Effector memory CD4-positive, alpha-beta T cell (primary cell): ENCODE data around the gene NOSIP.
A peak's percentile ranks its signal among the peaks of the same experiment; 100 is the strongest.

Experiments used
- DNase-seq, 3 donors: peaks; one replicate each; pipeline ENCODE4 v3.0.0-alpha.2; 2020
- H3K27ac ChIP-seq: 2 replicates; pipeline ENCODE4 v1.7.0; 2013; ENCODE audit warnings: mild to moderate bottlenecking, low read length, moderate library complexity; ENCODE audit not compliant: insufficient read depth, poor library complexity, severe bottlenecking
- H3K27me3 ChIP-seq: replicated peaks from 2 replicates; pipeline ENCODE4 v1.7.0; 2013; ENCODE audit warnings: mild to moderate bottlenecking, low read length; ENCODE audit not compliant: insufficient read depth, control insufficient read depth, poor library complexity, severe bottlenecking
- H3K36me3 ChIP-seq: 2 replicates; pipeline ENCODE4 v1.7.0; 2013; ENCODE audit warnings: mild to moderate bottlenecking, low read length, moderate library complexity; ENCODE audit not compliant: control insufficient read depth, insufficient read depth
- H3K4me1 ChIP-seq: 2 replicates; pipeline ENCODE4 v1.7.0; 2013; ENCODE audit warnings: low read length, mild to moderate bottlenecking; ENCODE audit not compliant: control insufficient read depth, insufficient read depth, poor library complexity, severe bottlenecking
- H3K4me3 ChIP-seq: 2 replicates; pipeline ENCODE4 v1.7.0; 2013; ENCODE audit warnings: low read length, low read depth, mild to moderate bottlenecking; ENCODE audit not compliant: insufficient read depth, poor library complexity, severe bottlenecking
- H3K9me3 ChIP-seq: 2 replicates; pipeline ENCODE4 v1.7.0; 2013; ENCODE audit warnings: mild to moderate bottlenecking, low read length, moderate library complexity; ENCODE audit not compliant: control insufficient read depth

Gene NOSIP

DNA sequence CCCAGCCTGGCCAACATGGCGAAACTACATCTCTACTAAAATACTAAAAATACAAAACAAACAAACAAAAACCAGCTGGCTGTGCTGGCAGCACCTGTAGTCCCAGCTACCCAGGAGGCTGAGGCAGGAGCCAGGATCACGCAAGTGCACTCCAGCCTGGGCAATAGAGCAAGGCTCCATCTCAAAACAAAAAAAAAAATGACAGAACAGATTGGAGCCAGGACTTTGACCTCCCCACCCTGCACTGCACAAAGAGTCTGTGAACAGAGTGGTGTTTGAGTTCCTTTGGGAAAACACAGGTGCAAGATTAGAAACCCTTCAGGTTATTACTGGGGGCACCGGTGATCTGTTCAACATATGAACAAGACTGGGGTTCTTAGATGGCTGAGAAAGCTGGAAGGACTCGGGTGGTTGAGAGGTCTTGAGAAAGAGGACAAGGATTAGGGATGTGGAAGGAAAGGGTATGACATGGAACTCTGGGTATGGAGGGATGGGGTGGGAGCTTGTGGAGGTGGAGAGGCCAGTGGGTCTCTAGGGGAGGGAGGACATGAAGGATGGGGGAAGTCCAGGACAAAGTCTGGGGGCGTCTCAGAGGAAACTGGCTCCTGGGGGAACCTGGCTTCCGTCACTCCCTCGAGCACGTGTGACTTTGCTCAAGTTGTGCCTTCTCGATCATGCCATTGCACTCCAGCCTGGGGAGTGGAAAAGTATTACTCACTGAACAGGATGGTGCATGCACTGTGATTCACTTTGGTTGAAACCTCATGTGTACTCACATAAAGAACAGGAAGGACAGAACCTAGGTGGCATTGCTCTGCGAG lies 26.7 kb downstream of the NOSIP start:
- no peaks in the 10 kb centered on the region for H3K9me3 ChIP-seq
- H3K4me1 ChIP-seq: peaks cover 73% of the 10 kb centered on the region
- no peak overlapping the region for H3K4me3 ChIP-seq
- peak overlapping the region; percentile 60 for H3K27ac ChIP-seq
- peak in 1 of 3 donors; percentile 53 for DNase-seq
- H3K27me3 ChIP-seq: no peaks in the 10 kb centered on the region
- H3K36me3 ChIP-seq: peaks cover 22% of the 10 kb centered on the region

DNA sequence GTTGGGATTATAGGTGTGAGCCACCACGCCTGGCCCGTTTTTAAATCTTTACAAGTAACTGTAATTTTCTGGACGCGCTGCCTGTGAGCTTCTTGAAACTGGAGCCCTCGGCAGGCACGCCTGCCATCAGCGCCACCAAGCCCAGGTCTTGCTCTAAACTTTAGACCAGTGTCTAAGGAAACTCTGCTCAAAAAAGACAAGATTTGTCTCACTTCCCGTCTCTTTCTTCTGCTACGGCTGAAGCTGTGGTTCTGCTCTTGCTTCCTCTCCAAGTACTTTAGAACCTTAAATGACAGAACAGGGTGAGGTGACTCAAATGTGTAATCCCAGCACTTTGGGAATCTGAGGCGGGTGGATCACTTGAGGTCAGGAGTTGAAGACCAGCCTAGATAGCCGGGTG lies 27.6 kb downstream of the NOSIP start:
- no peaks in the 10 kb centered on the region for H3K9me3 ChIP-seq
- H3K4me3 ChIP-seq: no peak overlapping the region
- no peak for DNase-seq
- H3K4me1 ChIP-seq: peaks cover 67% of the 10 kb centered on the region
- no peaks in the 10 kb centered on the region for H3K27me3 ChIP-seq
- peak overlapping the region; percentile 60 for H3K27ac ChIP-seq
- peaks cover 21% of the 10 kb centered on the region for H3K36me3 ChIP-seq

DNA sequence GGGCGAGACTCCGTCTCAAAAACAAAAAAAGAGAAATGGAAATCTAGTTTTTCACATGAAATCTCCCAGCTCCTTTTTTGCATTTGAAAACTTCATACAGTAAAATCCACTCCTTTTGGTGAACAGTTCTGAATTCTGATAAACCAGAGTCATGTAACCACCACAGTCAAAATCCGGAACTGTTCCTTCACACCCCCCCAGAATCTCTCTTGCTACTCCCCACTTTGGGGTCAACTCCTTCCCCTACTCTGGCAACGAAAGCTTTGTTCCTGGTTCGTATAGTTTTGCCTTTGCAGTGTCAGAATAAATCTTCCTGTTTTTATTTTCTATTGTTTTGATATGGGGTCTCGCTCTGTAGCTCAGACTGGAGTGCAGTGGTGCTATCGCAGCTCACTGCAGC lies 28.8 kb downstream of the NOSIP start:
- H3K36me3 ChIP-seq: peaks cover 9% of the 10 kb centered on the region
- H3K4me3 ChIP-seq: no peak overlapping the region
- no peaks in the 10 kb centered on the region for H3K27me3 ChIP-seq
- H3K27ac ChIP-seq: no peak overlapping the region
- H3K9me3 ChIP-seq: no peaks in the 10 kb centered on the region
- H3K4me1 ChIP-seq: peaks cover 59% of the 10 kb centered on the region
- DNase-seq: no peak

DNA sequence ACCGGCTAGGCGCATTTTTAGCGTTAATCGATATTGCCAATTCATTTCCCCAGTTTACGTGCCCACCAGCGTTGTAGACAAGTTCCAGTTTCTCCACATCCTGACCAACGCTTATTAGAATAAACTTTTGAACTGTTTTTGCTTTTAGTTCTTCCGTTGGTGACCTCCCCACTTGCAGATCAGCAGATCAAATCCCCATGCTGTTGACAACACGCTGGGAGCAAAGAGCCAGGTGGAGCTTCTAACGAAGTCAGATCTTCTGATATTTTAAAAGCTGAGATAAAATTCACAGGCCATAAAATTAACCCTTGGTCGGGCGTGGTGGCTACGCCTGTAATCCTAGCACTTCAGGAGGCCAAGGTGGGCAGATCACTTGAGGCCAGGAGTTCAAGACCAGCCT lies 31.3 kb downstream of the NOSIP start:
- peaks cover 38% of the 10 kb centered on the region for H3K4me1 ChIP-seq
- H3K27me3 ChIP-seq: no peaks in the 10 kb centered on the region
- no peak overlapping the region for H3K4me3 ChIP-seq
- DNase-seq: no peak
- H3K27ac ChIP-seq: peak overlapping the region; percentile 1
- no peaks in the 10 kb centered on the region for H3K9me3 ChIP-seq
- H3K36me3 ChIP-seq: no peaks in the 10 kb centered on the region

DNA sequence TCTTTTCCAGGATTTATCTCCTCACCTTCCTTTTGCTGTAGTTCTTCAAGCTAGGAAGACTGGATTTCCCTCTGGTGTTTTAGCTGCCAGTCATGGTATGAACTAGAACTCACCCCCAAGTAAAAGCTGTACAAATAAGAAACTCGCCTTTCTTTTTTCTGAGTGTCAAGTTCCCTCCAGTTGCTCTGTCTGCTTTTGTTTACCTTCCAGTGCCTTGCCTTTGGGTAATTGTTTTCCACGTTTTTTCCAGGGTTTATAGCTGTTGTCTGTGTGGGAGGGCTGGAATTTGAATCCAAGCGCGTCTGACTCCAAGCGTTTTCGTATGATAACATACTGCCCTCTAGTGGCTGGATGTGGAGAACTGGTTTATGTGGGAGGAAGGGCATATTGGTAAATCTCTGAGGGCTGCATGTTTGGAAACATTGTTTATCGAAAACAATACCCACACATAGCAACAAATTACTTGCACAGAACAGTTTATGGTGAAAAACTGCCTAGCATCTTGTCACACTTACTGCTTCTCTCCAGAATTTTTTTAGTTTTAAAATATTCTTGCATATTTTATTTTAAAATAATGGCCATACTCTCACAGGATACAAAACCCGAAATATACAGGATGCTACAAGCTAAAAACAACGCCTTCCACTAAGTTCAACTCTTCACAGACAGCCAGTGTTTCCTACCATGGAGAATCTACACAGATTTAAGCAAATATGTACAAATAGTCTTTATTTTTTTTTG lies 33.4 kb downstream of the NOSIP start:
- Histone ChIP-seq H3K4me1 (peaks cover 22% of the 10 kb centered on the region), H3K36me3 (no peaks in the 10 kb centered on the region), H3K27me3 (no peaks in the 10 kb centered on the region), H3K27ac (no peak overlapping the region), H3K4me3 (peak overlapping the region; percentile 18), H3K9me3 (no peaks in the 10 kb centered on the region)
- peak in 2 of 3 donors; percentile 35 to 61 for DNase-seq

DNA sequence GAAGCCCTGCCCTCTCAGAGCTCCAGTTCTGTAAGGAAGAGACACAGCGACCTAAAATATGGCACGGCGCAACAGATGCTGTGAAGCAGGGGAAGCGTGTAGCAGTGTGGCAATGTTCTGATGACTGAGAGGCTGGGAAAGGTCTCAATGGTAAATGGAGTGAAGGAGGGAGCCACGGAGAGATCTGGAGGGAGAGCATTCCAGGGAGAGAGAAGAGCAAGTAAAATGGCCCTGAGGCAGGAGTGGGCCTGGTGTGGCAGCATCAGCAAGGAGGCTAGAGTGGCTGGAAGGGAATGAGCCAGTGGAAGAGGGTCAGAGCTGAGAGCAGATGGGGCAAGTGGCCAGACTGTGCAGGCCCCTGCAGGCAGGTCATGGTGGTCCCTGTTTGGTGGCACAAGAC lies 36.2 kb downstream of the NOSIP start:
- no peaks in the 10 kb centered on the region for H3K9me3 ChIP-seq
- no peak overlapping the region for H3K27ac ChIP-seq
- H3K4me1 ChIP-seq: peaks cover 11% of the 10 kb centered on the region
- H3K4me3 ChIP-seq: no peak overlapping the region
- no peaks in the 10 kb centered on the region for H3K36me3 ChIP-seq
- DNase-seq: no peak
- H3K27me3 ChIP-seq: no peaks in the 10 kb centered on the region

DNA sequence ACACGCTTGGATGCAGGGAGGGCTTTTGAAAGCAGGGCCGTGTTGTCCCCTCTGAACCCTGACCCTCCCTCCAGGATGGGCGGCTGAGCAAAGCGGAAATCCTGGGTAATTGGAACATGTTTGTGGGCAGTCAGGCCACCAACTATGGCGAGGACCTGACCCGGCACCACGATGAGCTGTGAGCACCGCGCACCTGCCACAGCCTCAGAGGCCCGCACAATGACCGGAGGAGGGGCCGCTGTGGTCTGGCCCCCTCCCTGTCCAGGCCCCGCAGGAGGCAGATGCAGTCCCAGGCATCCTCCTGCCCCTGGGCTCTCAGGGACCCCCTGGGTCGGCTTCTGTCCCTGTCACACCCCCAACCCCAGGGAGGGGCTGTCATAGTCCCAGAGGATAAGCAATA lies 37.3 kb downstream of the NOSIP start:
- Histone ChIP-seq H3K27me3 (no peaks in the 10 kb centered on the region), H3K27ac (no peak overlapping the region), H3K4me1 (peaks cover 4% of the 10 kb centered on the region), H3K9me3 (no peaks in the 10 kb centered on the region), H3K36me3 (no peaks in the 10 kb centered on the region), H3K4me3 (no peak overlapping the region)
- DNase-seq: no peak

DNA sequence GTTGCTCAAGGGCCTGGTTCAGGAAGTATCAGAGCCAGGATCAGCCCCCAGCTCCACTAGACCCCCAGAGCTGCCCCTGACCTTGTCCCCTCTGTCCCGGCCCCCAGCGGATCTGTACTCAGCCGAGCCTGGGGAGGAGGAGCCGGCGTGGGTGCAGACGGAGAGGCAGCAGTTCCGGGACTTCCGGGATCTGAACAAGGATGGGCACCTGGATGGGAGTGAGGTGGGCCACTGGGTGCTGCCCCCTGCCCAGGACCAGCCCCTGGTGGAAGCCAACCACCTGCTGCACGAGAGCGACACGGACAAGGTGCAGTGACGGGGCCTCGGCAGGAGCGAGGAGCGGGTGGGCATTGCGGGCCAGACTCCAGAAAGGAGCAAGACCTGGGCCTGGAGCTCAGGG lies 37.9 kb downstream of the NOSIP start:
- Histone ChIP-seq H3K36me3 (no peaks in the 10 kb centered on the region), H3K4me1 (peaks cover 4% of the 10 kb centered on the region), H3K27ac (no peak overlapping the region), H3K27me3 (no peaks in the 10 kb centered on the region), H3K4me3 (no peak overlapping the region), H3K9me3 (no peaks in the 10 kb centered on the region)
- no peak for DNase-seq

DNA sequence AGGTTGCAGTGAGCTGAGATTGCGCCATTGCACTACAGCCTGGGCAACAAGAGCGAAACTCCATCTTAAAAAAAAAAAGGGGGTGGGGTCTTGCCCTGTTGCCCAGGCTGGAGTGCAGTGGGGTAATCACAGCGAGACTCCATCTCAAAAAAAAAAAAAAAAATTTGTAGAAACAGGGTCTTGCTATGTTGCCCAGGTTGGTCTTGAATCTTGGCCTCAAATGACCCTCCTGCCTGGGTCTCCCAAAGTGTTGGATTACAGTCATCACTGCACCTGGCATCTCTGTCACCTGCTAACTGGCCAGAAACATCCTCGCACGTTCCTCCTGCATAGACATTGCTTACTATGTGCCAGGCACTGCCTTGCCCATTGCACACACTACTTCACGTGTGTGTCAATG lies 38.4 kb downstream of the NOSIP start:
- DNase-seq: no peak
- Histone ChIP-seq H3K27ac (no peak overlapping the region), H3K27me3 (no peaks in the 10 kb centered on the region), H3K36me3 (no peaks in the 10 kb centered on the region), H3K4me3 (no peak overlapping the region), H3K9me3 (no peaks in the 10 kb centered on the region), H3K4me1 (peaks cover 3% of the 10 kb centered on the region)
